Measurements from ENCODE around the gene SERPINI1.

- TF ChIP-seq EZH2phosphoT487 (IDR thresholded peaks at IDR 0.05; ENCODE audit: insufficient read depth, low read depth) (no peak), EZH2 (IDR thresholded peaks at IDR 0.05; ENCODE audit: insufficient read depth, poor library complexity, severe bottlenecking) (no peak)
Observed at GRCh38 chr3:167776066-167776685, 40.7 kb downstream of the SERPINI1 start.

All from GM23248 (cell line).